Globus pallidus (tissue), 1 donor: ENCODE results near the gene MCRIP2.

Experiments used
- DNase-seq: peaks from one replicate; pipeline ENCODE4 v3.0.0-alpha.2; 2015; ENCODE audit warnings: low spot score

The MCRIP2 gene

DNA sequence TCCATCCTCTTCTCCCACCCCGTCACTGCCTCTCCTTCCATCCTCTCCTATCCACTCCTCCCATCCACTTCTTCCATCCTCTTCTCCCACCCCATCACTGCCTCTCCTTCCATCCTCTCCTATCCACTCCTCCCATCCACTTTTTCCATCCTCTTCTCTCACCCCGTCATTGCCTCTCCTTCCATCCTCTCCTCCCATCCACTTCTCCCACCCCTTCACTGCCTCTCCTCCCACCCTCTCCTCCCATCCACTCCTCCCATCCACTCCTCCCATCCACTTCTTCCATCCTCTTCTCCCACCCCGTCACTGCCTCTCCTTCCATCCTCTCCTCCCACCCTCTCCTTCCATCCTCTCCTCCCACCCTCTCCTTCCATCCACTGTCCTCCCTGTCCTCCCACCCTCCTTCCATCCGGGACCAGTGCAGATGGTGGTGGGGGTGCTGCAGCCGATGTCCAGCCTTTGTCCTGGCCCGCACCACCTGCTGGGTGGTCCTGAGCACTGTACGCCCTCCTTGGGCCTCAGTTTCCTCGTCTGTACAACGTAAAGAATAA is 9.7 kb upstream of the MCRIP2 start:
- no peak for DNase-seq

- no peak for DNase-seq
Measured at GRCh38 chr16:632486-633335, 8.9 kb upstream of the MCRIP2 start.

DNA sequence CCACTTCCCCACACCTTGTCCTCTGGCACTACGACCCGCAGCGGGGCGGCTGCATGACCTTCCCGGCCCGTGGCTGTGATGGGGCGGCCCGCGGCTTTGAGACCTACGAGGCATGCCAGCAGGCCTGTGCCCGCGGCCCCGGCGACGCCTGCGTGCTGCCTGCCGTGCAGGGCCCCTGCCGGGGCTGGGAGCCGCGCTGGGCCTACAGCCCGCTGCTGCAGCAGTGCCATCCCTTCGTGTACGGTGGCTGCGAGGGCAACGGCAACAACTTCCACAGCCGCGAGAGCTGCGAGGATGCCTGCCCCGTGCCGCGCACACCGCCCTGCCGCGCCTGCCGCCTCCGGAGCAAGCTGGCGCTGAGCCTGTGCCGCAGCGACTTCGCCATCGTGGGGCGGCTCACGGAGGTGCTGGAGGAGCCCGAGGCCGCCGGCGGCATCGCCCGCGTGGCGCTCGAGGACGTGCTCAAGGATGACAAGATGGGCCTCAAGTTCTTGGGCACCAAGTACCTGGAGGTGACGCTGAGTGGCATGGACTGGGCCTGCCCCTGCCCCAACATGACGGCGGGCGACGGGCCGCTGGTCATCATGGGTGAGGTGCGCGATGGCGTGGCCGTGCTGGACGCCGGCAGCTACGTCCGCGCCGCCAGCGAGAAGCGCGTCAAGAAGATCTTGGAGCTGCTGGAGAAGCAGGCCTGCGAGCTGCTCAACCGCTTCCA is 8.1 kb upstream of the MCRIP2 start:
- no peak for DNase-seq

DNA sequence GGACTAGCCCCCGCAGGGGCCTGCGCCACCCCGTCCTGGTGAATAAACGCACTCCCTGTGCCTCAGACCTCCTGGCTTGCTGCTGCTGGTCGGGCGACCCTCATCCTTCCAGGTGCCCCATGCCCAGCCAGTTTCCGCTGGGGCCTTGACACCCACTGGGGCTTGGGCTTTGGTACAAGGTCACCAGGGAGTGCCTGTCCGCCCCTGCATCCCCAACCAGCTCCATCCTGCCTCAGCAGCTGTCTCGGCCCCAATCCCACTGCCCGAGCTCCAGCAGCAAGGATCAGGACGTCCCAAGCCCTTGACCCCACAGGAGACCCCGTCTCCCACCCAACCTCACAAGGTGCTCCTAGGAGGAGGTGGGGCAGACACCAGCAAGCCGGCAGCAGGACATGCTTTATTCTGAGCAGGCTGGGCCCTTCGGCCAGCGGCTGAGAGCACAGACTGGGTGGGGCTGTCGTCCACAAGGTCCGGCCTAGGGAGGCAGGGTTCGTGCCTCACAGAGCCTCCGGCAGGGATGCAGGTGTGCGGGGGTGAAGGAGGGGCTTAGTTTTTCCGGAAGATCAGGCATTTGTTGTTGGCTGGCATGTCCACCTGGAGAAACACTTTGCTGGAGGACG is 7.5 kb upstream of the MCRIP2 start:
- DNase-seq, result no peak

GRCh38 chr16:634996-635395 is 6.6 kb upstream of the MCRIP2 start:
- no peak for DNase-seq

DNA sequence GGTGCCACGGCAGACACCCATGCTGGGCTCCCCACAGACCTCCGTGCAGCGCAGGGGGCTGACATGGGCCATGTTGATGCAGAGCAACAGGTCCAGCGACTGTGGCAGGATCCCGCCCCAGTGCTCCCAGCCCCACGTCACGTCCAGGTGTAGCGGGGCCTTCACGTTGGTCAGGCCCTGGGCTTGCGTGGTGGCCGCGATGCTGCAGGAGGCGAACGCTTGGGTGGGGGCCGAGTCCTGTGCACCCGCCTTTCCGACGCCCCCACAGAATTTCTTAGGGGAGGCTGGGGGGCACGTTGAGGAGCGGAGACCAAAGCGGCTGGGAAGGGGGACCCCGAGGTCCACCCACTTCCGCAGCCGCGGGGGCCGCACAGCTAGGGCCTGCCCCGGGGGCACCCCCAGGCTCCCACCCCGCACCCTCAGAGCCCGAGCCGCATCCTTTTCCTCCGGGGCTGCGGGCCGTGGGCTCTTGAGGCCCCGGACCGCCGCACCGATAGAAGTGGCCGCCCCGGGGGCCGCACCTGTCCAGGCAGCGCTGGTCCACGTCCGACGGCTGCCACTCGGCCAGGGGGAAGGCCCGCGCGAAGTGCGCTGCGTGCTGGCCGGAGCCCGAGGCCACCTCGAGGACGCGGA is 5.9 kb upstream of the MCRIP2 start:
- DNase-seq, result no peak

- peak; percentile 95 for DNase-seq
Measured at GRCh38 chr16:636206-637080, 5.2 kb upstream of the MCRIP2 start, which contains the start of gene METTL26. Gene METTL26, minus strand, starts transcription at chr16:636305. Its CDS starts 15 bp downstream, at chr16:636290.

- DNase-seq, result peak; percentile 63
Measured at GRCh38 chr16:637081-638018, 4.3 kb upstream of the MCRIP2 start.

DNA sequence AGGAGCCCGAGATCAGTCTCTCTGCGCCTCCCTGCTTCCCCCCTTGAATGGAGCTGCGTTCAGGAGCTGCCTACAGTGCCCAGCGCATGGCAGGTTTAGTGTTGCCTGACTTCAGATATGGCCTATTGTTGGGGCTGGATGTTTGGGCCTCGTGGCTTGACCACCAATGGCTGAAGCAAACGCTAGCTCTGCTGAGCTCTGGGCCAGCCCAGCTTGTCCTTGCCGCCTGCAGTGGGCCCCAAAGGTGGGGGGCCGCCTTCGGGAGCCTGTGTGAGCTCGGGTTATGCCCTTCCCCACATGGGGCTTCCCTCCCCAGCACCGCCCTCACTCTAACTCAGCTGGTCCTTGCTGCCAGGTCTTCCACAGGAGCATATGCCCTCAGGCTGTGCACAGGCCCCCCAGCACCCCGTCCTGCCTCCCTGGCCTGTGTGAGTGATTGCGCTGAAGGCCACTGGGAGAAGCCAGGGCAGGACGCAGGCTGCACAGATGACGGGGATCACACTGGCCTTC is 3.5 kb upstream of the MCRIP2 start:
- no peak for DNase-seq

DNA sequence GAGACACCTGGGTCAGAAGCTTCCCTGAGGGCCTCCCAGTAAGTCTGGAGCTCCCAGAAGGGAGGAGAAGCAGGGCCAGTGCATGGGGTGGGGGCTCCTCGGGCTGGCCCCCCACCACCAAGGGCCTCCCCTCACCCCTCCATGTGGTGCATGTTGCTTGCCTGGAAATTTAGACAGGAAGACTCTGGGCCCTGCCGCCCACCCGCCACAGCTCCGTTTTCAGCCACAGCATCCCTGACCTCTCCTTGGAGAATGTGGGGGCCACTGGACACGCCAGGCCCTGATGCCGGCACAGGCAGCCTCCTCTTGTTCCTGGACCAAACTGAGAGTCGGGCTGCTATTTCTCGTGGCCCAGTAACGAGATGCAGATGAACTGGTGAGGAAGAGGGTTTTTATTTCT is 2.8 kb upstream of the MCRIP2 start:
- DNase-seq, result no peak

- no peak for DNase-seq
Measured at GRCh38 chr16:640614-641013, 1.0 kb upstream of the MCRIP2 start.

- DNase-seq, result no peak
Measured at GRCh38 chr16:642189-643049, 791 bp downstream of the MCRIP2 start.

DNA sequence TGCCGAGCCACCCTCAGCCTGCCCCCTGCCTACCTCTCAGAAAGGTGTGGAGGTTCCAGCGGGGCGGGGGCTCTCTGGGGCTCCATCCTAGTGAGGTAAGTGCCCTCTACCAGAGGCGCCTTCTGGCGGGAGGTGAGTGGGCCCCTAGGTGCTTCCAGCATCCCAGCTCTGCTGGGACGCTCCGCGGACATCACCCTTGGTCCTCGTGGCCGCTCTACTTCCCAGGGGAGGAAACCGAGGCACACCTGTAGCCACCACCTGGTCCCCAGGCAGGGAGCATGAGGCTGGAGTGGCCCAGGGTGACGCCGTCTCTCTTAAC is 1.4 kb downstream of the MCRIP2 start:
- no peak for DNase-seq

GRCh38 chr16:644556-644955 is 2.9 kb downstream of the MCRIP2 start:
- DNase-seq, result no peak

GRCh38 chr16:645852-646678 is 4.4 kb downstream of the MCRIP2 start:
- DNase-seq, result no peak

GRCh38 chr16:646679-647172 is 5.1 kb downstream of the MCRIP2 start:
- no peak for DNase-seq

DNA sequence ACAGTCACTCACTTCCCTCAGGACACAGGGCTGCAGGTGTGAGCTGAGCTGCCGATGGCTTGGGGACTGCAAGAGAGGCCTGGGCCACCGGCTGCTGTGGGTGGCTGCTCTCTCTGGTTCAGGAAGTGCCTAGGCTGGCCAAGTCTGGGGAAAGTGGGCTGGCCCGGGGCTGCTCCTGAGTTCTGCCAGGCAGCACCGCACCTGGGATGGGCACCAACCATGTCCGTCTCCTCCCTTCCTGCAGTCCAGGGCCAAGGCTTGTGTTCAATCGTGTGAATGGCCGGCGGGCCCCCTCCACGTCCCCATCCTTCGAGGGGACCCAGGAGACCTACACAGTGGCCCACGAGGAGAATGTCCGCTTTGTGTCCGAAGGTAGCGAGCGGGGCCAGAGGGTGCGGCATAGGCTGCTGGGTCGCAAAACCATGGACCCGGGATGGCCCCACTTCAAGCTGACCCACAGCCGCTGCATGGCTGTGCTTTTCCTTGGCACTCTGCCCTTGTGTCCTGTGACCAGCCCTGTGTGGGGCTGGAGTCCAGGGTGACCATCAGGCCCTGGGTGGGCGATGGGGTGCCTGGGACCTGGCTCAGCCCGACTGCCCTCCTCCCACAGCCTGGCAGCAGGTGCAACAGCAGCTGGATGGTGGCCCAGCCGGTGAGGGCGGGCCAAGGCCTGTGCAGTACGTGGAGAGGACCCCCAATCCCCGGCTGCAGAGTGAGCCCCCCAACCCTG is 5.7 kb downstream of the MCRIP2 start:
- DNase-seq, result no peak
